Fibroblast of skin of left biceps (primary cell): ENCODE measurements around the gene PRKCE.

Experiments used
- DNase-seq, 2 experiments: peaks; one replicate each; pipeline ENCODE4 v3.0.0-alpha.2; 2013; ENCODE audit warnings: low read depth in 2 of 2

PRKCE gene

DNA sequence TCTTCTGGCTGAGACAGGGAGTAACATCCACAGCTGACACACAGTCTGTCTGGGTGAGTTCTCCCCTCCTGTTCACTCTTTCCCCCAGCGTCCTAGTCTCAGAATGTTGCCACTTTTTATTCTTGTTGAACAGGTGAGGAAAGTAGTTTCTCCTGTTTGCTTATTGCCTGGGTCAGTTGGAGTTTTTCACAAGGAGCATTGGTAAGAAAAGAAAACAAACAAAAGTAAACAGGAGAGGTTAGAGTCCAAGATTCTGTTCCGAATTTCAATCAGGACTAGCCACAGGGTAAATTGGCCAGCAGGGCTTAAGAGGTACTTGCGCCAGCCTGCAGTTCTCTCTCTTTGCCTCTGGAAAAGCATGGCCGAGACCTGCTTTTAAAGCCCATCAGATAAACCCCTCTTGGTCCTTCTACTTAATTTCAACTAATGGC is 390.7 kb downstream of the PRKCE start:
- DNase-seq = no peak

DNA sequence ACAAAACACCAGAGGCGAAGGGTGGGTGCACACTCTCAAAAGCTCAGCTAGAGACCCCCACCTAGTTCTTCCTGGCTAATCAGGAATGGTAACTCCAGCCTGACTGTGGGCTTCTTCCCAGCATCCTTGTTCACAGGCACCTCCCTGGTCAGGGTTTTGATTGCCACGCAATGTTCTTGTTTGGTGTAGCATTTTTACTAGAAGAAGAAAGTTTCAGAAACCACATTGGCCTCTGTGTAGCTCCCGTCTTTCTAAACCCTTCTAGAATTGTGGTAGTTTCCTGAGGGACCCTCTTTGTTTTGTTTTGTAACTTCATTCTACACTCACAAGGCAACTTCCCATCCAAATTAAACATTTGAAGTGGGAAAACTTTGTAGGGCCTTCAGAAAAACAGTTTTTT is 391.2 kb downstream of the PRKCE start:
- no peak for DNase-seq

DNA sequence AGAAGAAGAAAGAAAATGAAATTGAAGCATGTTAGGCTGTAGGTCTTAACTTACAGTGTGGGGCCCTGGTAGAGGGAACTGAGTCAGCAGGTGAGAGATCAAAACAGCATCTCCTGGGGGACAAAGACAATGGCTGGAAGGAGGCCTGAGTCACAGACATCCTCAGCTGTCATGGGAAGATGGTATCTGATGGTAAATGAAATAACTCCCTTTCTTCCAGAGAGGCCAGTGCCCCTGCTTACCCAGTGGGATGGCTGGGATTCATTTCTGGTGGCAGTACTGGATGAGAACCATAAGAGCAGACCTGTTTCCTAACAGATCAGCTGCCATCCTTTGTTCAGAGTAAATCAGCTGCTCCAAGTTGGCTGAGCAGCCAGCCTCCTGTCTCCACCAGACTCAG is 394.4 kb downstream of the PRKCE start:
- DNase-seq = no peak

DNA sequence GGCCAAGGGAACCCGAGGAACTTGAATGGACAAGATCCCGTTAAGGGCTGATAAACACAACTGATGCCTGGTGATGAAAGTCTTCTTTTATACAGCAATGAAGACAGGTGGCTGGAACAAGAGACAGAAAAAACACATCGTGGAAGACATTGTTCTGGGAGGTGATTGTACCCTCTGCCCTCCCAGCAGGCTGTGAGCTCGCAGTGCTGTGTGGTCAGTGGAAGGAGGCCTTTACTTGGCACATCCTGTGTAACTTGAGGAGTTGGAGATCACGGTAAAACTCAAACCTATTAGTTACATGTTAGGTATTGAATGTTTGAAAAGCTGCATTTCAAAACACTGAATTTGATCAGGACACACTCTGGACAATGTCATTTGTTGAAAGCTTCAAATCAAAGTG is 395.8 kb downstream of the PRKCE start:
- no peak for DNase-seq

DNA sequence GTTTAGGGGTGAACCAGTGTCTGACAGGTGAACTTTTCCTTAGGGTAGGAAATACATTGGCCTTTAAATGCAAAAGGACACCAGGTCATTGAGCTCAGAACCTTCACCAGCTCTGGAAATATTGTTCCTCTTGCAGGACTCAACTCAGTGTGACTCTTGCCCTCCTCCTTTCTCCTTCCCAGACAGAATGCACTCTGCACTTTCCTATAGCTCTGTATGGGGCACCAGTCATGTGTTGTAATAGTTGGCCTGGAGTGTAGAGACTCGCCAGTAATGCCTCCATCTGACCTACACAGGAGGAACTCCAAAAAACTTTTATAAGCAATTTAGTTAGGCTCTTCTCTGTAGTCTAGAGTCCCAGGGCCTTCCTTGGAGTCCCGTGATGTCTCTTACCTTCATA is 397.2 kb downstream of the PRKCE start:
- no peak for DNase-seq

DNA sequence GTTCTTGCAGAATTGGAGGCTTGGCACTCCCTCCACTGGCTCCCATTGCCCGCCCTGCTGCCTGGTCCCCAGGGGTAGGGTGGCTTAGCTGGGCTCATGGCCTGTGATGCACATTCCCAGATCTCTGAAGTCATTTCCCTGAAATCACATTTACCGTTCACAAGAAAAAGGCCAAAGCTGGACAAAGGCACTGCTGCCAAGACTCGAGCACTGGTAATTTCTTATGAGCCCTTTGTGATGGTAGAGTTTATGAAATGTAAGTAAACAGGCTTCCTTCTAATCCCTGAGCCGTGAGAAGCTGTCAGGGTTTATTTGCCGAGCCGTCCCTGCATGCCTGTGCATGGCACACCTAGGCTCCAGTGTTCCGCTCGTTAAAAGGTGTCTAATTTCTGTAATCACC is 398.6 kb downstream of the PRKCE start:
- no peak for DNase-seq

DNA sequence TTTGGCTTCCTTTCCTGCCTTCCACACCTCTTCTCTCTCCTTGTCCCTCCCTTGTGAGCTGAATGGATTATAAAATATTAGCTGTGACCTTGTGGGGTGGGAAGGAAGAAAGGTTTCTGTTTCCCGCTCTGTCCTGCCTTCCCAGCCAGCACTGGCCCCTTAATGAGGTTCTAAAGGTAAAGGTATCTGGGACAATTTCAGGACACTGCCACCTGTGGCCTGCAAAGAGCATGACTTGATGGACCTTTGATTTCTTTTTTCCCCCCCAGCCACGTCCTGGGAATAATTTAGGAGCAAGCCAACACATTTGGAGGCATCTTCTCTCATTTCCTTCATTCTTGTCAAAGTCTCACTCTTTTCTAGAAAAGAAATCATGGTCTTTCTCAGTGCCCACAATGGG is 399.0 kb downstream of the PRKCE start:
- DNase-seq = no peak

DNA sequence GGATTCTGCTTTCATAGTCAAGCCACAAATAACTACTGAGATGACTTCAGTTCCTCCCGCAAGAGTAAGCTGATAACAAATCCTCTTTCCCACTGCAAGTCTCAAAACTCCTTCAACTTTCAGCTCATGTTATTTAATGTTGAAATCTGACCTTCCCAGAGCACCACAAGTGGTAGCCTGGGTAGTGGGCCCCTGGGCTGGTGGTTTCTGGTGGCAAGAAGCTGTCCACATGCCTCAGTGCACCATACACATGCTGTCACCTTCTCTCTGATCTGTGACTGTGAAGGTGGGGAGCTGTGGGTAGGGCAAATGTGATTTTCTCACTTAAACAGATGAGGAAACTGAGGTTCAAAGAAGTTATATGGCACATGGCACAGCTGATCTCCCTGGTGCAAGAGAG is 399.6 kb downstream of the PRKCE start:
- no peak for DNase-seq

DNA sequence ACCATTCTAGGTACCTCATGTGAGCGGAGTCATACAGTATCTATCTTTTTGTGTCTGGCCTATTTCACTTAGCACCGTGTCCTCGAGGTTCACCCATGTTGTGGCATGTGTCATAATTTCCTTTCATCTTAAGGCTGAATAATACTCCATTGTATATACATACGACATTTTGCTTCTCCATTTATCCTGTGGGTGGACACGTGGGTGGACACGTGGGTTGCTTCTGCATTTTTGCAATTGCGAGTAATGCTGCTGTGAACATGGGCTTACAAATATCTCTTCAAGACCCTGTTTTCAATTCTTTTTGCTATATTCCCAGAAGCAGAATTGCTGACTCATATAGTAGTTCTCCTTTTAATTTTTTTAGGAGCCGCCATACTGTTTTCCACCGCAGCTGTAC is 402.1 kb downstream of the PRKCE start:
- DNase-seq = no peak

DNA sequence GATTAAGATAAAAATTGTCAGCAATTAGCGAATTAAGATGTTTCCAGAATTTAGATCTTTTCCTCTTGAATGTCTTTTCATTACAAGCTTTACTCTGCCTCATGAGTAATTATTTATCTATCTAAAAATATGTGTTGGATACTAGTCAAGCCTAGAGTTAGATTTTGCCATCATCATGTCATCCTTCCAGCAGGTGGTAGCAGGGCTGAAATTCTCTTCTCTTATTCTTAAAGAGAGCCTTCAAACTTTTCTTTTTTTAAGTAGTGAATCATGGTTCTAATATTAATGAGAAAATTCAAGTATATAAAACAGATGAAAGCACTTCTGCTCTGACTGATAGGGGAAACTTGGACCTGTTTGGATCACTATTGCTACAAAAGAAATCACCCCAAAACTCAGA is 405.1 kb downstream of the PRKCE start:
- DNase-seq = no peak

DNA sequence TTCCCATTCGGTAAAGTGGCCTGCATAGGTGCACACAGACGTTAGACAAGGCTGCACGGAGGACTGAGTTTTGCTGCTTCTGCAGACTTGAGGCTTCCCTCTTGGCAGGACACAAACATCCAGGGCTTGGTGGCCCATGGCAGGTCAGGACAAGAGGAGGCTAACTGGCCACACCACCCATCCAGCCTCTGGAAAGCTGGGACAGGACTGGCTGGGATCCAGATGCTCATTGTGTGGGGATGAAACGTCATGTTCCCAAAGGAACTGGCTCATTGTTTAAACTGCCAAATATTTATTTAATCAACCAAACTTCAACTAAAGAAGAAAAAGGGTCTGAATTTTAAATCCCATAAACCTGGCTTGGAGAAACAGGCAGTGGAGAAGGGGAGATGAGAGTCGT is 406.7 kb downstream of the PRKCE start:
- no peak for DNase-seq

DNA sequence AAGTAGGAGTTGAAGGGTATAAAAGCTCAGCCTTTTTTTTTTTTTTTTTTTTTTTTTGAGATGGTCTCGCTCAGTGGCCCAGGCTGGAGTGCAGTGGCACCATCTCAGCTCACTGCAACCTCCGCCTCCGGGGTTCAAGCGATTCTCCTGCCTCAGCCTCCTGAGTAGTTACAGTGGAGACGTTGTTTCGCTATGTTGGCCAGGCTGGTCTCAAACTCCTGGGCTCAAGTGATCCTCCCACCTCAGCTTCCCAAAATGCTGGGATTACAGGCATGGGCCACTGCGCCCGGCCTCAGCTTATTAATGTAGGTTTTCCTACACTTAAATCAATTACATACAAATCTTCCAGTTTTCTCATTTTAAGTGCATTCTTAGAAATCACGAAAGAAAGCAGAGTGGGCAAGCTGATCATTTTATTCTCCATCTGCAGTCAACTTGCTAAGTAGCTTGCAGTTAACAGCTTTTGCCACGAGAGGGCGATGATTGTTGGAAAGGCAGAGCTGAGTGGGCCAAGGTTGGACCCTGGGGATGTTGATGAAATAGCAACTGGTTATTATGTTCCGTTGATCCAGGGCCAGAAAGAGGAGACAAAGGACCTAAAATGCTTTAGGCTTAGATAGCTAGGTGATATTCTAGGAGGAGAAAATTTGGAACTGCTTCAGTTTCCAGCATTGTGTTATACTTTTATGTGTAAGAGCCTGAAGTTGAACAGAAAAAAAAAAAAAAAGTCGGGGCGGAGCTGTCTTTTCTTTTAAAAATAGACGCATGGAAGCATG is 411.4 kb downstream of the PRKCE start:
- peak; percentile 67 to 74 for DNase-seq

DNA sequence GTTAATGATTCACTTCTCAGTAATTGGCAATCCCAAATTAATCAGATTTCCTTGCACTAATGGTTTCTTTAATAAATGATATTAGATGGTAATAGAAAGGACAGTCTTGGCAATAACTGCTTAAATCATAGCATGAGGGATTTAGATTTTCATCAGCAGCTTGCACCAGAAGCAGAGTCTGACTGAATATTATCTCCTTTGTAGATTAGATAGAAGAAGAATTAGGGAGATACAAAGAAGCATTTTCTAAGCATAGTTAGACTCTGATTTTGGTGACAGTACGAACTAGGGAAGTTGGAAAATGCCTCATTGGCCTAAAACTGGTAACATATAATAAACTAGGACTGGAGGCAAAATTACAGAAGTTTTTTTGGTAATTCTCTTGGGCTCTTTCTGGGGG is 412.9 kb downstream of the PRKCE start:
- no peak for DNase-seq

DNA sequence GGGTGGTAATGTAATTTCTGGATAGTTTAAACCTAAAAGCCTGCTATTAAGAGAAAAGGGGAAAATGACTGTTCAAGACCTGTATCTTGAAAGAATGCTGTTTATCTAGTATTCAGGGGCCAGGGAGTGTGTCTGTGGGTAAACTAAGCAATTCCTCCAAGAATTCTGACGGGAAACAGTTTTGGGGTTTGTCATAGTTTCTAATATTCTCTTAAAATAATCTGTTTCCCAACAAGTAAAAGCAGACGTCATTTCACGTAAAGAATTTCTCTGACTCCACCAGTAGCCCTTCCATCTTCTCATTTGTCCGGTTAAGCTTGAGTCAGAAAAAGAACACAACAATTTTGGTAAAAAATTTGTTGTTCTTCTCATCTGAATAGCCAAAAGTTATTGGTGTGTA is 413.7 kb downstream of the PRKCE start:
- DNase-seq = no peak

DNA sequence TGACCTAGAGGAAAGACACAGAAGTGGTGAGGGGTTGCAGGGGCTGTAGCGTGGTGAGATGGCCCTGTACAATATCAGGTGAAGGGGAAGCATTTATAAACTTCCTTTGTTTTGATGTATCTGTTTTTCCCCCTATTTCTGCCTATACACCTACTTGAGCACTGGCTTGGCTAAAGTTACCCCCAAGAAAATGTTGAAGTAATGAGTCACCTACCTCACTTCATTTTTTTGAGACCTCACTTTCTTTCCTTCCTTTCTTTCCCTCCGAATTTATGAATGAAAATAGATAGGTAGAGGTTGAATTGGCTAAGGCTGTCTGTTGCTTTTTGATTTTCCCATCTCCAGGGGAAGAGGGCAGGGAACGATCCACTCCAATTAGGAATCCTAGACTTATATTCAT is 414.6 kb downstream of the PRKCE start:
- no peak for DNase-seq

DNA sequence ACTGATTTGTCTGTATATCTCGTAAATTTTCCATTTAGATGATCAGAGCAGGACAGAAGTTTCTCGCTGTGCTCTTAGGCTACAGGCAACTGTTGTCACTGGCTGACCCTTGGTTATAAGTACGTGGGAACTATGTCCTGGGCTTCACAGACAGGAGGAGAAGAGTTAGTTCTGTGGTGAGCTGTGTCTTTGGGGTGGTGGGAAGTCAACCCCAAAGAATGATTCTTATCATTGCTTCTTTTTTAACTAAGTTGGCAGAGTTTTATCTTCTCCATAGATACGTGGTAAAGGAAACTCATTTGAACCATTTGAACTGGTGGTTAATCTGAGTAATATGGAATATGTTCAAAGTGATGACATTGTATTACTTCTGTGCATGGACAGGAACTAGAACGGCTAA is 415.1 kb downstream of the PRKCE start:
- no peak for DNase-seq

DNA sequence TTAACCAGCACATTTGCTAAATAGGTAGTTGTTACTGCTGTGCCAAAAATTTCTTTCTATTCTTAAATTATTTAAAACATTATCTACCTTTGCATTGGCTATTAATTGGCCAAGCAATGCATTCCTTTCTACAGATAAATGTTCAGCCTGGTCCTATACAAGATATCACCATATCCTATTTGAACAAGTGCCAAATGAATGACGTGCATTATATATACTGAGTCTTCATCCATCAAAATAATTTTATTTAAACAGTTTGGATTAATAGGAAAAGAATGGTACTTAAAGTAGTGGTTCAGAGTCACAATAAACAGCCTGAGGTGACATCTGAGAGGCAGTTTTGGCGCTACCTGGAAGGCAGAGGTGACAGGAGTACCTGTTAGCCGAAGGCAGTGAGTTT is 415.6 kb downstream of the PRKCE start:
- DNase-seq = no peak

DNA sequence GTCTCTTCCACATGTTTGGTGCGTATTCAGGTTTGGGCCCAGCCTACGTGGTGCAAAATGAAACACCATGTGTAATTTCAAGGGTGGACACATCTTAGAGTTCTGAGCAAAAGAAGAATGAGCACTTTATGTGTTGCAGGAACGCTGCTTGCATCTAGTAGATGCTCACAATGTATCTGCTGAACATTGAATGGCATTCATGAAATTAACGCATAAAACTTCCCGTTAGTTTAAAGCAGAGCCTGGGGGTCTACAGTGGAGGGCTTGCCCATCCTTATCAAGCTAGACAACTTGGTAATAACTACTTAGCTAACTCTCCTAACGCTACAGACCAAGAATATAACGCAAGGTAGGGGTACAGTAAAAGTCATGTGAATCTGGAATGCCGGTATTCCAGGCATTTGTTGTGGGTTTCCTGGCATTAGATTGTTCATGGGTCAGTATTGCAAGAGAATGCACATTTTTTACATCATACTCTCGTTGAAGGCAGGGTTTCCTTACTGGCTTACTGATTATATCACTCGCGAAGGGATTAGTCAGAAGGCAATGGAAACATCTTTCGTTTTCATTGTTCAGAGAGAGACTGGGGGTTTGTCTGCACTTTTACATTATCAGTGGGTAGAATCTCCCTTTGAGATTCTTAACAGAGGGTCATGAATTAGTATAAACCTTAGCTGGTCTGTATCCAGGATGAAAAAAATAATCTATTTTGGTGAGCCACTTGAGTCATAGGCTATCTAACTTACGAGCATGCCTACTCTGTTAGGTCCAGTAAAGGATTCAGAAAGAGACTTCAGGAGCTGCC is 416.2 kb downstream of the PRKCE start:
- peak; percentile 95 for DNase-seq

DNA sequence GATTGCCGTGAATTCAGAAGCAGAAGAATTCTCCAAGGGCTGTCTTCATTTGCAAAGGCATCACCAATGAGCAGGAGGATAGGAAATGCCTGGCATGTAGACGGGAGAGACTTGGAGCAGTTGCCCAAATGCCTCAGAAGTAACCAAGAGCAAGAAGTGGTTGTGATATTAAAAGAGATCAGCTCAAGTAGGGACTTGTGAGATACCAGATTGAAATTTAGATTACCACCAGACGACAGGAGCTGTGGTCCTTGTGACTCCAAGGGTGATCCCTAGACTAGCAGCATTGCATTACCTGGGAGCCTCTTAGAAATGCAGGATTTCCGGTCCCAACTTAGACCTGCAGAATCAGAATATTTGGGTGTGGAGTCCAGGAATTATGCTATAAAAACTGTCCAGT is 417.2 kb downstream of the PRKCE start:
- no peak for DNase-seq

DNA sequence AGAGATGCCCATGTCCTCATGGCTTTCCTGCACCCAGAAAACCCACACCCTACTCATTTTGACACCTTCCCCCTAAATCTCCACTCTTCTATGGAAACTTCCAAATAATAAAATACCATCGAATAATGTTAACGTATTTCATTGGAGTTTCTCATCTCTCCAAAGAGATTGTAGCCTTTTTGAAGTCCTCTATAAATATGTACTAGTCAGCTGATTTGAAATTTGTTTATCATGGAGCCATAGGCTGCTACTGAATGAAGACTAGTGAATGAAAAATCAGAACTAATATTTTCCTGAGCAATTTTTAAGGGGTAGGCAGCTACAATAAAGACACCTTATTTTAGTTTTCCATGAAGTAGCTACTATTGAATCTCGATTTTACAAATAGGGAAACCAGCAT is 419.6 kb downstream of the PRKCE start:
- DNase-seq = no peak

DNA sequence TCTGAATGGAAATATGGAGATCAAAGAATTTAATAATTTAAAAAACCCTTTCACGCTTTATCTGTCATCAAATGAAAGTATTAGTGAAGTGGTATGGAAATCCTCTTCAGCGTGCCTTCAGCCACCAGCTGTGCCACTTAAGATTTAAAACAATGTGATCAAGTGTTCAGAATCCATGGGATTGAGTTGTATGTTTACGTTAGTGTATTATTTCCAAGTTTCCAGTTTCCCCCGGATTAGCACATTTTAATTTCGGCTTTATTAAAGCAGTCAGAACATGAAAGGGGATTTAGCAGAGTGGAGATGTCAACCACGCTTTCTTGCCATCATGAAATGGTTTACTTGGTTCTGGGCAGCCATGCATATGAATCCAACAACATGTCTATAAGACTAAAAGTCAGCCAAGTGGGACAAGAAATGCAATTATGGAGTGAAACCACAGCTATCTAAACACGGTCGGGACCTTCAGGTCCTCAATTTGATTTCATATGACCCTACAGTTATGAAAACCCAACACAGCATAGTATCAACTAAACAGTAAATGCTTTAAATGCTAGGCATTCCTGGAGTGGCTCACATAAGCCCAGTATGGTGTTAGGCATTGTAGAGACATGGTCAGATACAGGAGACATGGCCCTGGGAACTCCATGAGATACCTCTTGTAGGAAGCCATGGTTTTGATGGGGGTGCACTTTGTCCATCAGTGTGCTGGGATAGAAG is 420.8 kb downstream of the PRKCE start:
- DNase-seq = peak in 1 of 2 experiments; percentile 43

DNA sequence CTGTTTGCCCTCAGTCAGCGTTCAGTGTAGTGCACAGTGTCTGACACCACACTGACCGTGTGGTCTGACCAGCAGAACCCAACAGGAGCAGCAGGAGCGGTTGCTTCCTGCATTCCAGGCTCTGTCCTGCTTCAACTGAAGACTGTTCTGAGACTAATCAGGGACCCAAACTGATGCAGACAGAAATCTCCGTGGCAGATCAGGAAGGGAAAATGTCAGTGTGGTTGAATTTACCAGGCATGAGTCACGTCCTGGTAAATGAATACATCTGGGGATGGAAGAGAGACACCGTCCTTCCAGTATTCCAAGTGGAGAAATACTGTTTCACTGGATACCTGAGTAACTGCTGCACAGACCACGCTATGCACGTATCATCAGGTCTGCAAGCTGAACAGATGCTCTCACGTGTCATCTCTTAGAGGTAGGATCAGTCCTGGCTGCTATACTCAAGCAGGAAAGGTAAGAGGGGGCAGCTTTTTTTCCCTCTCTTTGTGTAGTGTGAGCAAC is 422.1 kb downstream of the PRKCE start:
- peak; percentile 89 to 90 for DNase-seq
